Ramos (cell line): Measurements from ENCODE around the gene CXCL12.

Experiments used
- in situ Hi-C: fragments of 300-500 bp; cut with MboI; formaldehyde crosslinking; loops from one replicate; pipeline ENCODE4 v1.14.3; 2022; ENCODE audit warnings: low sequenced_read_pairs; ENCODE audit not compliant: unreplicated experiment

The CXCL12 gene

DNA sequence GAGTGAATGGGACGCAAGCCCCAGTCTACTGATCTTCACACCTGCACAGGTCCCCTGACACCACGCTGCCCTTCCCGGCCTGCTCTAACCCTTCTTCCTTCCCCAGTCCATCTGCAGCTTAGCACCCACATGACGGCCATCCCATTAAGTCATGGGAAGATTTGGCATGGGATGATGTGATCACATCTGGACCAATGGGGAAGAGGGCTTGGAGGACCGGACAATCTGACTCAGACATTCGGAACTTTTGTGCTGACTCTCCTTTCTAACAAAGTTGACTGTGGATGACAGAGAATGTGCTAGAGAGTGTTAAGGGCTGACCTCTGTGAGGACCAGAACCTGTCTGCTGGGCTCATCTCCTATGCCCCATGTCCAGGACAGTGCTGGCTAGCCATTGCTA, 15.6 kb downstream of the CXCL12 start:
- in situ Hi-C loops, result no loop called here

DNA sequence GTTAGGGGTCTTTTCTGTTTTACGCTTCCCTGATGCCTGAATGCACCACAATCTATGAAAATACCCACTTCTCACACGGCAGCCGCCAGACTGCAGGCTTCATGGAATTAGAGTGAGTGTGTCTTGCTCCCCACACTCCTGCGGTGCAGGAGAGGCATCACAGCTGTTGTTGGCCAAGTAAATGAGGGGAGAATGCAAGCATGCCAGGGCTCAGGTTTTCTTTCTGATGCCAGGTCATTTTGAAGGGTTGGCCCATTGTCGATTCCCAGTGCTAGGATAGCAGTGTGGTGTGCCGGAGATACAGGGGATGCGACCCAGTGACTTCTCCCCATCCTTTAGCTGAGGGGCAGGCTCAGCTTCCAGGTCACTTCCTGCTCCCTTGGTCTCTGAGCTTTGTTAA, 16.3 kb downstream of the CXCL12 start:
- in situ Hi-C loops, result no loop called here

- in situ Hi-C loops, result no loop called here
Observed at GRCh38 chr10:44366941-44367630, 17.8 kb downstream of the CXCL12 start.

- in situ Hi-C loops, result no loop called here
Observed at GRCh38 chr10:44364566-44364965, 20.3 kb downstream of the CXCL12 start.

DNA sequence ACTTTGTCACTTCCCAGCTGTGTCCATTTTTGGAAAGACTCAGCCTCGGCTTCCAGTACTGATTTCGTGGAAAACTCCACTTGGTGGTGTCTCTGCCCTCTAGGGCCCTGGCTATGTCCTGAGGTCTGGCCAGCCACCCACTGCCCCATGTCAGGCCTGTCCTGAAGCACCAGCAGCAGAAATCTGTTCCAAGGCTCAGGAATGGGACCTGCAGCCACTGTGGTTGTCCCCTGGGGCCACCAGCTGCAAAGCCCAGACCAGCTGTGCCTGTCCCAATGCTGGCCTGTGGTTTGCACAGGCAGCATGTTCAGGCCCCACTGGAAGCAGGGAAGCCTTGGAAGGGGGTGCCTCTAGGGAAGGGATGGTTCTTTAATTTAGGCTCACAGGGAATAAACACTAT, 21.2 kb downstream of the CXCL12 start:
- in situ Hi-C loops, result no loop called here

DNA sequence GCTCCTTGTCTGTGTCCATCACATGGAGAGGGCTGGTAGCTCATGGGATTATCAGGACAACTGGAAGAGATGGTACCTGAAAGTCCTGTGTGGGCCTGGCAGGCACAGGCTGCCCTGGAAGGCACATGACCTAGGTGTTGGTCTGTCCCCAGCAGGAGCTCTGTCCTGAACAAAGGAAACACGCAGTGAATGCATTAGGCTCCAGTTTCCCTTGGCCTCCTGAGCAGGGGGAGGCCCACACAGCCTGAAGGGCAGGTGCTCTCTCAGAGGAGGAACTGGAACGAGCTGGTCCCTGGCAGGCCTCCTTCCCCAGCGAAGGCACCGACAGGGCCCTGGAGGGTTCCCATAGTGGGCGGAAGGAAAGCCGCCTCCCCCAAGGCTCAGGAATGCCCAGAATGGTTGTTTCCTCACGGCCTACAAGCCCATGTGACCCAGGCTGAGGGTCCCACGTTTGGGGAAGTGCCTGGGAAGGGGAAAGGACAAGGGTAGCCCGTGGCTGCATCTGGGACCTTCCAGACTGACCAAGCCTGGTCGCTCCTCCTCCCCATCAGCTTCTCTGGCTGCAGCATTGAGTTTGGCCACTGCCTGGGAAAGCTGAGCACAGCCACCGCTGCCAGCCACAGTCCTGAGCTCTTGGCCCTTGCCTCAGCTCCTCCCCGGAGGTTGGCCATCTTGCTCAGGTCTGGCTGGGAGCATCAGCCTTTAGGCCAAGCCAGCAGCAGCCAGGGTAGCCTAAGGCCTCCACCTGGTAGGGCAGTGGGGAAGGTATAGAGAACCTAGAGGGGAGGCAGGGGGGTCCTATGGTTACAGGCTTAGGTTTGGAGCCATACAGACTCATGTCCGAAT, 21.8 kb downstream of the CXCL12 start:
- in situ Hi-C loops, result no loop called here

DNA sequence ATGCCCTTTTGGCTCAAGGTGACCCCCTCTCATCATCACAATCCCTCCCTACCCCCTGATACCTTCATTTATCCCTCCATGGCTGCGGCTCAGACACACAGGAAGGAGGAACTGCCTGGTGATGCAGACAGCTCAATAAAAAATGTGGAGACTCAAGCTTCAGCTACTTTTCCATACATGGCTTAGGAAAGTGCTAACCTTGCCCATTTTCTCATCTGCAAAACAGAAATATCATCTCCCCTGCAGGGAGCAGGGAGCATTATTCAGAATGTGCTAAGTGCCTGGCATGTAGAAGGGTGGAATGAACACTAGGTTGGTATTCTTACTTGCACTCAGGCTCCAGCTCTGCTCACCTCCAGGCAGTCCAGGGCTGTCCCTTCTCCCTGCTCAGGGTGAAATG, 23.8 kb downstream of the CXCL12 start:
- in situ Hi-C loops, result no loop called here

- in situ Hi-C loops, result no loop called here
Observed at GRCh38 chr10:44358080-44358771, 26.7 kb downstream of the CXCL12 start.

DNA sequence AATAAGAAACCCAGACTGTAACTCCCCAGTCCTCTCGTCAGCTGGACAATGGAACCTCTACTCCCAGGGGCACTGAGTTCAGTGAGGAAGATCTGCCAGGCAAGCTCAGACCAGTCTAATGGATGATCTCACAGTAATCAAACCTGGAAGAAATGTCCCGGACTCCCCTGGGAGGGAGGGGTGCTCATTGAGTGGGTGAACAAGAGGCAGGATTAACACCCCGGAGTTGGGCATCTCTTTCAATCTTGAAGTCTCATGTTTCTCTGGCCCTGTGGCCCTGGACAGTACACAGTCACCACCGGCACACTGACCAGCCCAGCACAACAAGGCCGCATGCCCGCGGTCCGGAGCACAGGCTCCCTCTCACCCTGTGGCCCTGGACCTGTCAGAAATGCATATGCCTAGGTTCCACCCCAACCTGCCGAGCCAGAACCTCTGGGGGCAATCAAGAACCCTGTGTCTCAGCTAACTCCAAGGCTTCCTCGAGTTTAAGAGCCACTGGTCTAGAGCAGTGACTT, 27.8 kb downstream of the CXCL12 start:
- in situ Hi-C loops, result no loop called here

GRCh38 chr10:44356139-44357022, 28.5 kb downstream of the CXCL12 start:
- in situ Hi-C loops, result no loop called here

DNA sequence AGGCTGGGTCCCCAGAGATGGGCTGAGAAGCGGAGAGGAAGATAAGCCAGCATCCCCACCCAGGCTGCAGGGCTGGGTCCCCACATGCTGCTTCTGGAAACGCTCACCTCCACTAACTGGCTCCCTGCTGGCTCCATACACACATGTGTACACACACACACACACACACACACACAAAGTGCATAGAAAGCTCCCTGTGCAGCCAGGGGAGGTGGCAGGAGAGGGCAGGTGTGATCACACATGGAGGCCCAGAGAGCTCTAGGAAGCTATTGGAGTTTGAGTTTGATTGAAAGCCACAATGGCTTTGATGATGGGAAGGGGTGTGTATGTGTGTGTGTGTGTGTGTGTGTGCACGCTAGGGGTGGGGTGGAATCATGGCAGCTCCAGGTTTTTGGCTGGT, 29.3 kb downstream of the CXCL12 start:
- in situ Hi-C loops, result no loop called here

DNA sequence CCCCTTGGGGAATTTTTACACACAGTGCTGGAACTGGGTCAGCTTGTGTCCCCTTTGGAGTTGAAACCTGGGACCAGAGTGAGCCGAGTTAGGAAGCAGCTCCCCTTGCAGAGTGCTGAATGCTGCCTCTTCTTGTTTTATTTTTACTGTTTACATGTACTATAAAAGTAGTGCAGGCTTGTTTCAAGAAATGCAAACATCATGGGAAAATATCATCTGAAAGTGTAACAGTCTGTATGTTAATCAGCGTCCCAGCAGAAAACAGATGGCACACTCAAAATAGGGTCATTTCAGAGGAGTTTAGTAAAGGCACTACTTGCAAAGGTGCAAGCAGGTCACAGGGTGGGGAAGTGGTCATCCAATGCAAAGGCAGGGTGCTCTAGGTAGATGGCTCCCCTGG, 30.1 kb downstream of the CXCL12 start:
- in situ Hi-C loops, result no loop called here

GRCh38 chr10:44353721-44354120, 31.2 kb downstream of the CXCL12 start:
- in situ Hi-C loops, result no loop called here

DNA sequence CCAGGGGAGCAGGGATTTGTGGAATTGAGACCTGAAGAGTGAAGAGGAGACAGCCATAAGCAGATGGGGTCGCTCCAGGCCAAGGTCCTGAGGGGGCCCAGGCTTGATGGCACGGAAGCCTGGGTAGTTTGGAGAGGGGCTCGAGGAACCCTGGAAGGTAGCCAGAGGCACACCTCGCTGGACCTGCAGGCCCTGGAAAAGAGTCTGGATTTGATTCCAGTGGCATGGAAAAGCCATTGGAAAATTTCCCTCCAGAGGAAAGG, 31.8 kb downstream of the CXCL12 start:
- in situ Hi-C loops, result no loop called here

DNA sequence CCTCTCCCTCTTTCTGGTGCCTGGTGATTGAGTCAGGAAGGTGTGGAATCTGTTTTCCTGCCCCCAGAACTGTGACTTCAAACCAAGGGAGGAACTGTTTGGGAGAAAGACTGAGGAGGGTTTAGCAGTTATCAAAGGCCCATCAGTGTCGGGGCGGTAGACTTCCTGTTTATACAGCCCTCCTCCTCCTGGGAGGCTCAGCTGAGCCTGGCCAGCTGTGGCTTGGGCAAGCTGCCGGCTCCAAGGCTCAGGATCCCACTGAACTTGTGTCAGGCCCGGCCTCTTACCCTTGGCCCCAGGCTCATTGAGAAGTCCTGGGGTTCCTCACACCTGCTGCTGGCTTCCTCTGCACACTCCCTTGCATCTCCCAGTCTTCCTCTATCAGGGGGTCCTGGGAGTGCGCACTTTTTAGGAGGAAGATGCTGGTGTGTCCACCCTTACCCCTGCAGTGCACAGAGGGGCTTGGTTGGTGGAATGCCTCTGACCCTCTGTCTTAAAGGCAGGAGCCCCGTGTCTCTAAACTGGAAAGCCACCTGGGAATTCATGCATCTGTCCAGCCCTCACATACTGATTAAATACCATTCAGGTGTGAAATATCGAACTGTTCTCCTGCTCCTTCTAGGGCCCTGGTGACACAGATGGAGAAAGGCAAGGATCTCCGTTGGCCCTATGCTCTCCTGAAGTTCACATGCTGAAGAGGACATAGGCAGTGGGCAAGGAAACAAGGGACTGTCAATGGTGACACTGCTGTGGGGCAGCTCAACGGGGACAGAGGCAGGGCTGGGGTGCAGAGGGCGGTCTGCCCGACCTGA, 32.4 kb downstream of the CXCL12 start:
- in situ Hi-C loops, result no loop called here

GRCh38 chr10:44348496-44348895, 36.4 kb downstream of the CXCL12 start:
- in situ Hi-C loops, result no loop called here

GRCh38 chr10:44347609-44348400, 37.1 kb downstream of the CXCL12 start:
- in situ Hi-C loops, result no loop called here

GRCh38 chr10:44344727-44345126, 40.2 kb downstream of the CXCL12 start:
- in situ Hi-C loops, result no loop called here

- in situ Hi-C loops, result no loop called here
Observed at GRCh38 chr10:44343843-44344242, 41.1 kb downstream of the CXCL12 start.
